HL-60 (cell line): ENCODE results near the gene PCDH1.

Experiments
- DNase-seq, 2 experiments: peaks; one replicate each; pipeline ENCODE4 v3.0.0-alpha.2; 2010 to 2020; ENCODE audit warnings: low read depth in 1 of 2, low spot score in 1 of 2
- H3K27ac ChIP-seq: fragments of 250-450 bp; sonication (Bioruptor Pico); replicated peaks from 2 replicates; pipeline ENCODE4 v1.5.1; 2020; ENCODE audit warnings: mild to moderate bottlenecking, moderate library complexity
- H3K27me3 ChIP-seq: fragments of 250-450 bp; sonication (Bioruptor Pico); 2 replicates; pipeline ENCODE4 v1.5.1; 2021; ENCODE audit warnings: mild to moderate bottlenecking, moderate library complexity; ENCODE audit not compliant: insufficient read depth, poor library complexity, severe bottlenecking
- H3K4me3 ChIP-seq: replicated peaks from 2 replicates; pipeline ENCODE4 v1.5.1; 2011; ENCODE audit warnings: mild to moderate bottlenecking, control low read depth, low read length; ENCODE audit not compliant: insufficient read depth
- CTCF ChIP-seq: IDR thresholded peaks from one replicate; pipeline ENCODE4 v1.5.1; 2011; ENCODE audit warnings: low read length, control low read depth, inconsistent platforms; ENCODE audit not compliant: insufficient read depth
- GABPA ChIP-seq: IDR thresholded peaks from 2 replicates; pipeline ENCODE4 v1.6.1; 2012; ENCODE audit warnings: low read depth
- POLR2AphosphoS5 ChIP-seq: IDR thresholded peaks from 2 replicates; pipeline ENCODE4 v1.6.1; 2012; ENCODE audit warnings: low read depth
- REST ChIP-seq: IDR thresholded peaks from 2 replicates; pipeline ENCODE4 v1.6.1; 2012; ENCODE audit warnings: low read depth; ENCODE audit not compliant: insufficient replicate concordance
- SPI1 ChIP-seq: IDR thresholded peaks from 2 replicates; pipeline ENCODE4 v1.6.1; 2012; ENCODE audit warnings: low read depth, mild to moderate bottlenecking, borderline replicate concordance

PCDH1 gene

GRCh38 chr5:141879941-141880738 lies 1.9 kb upstream of the PCDH1 start:
- DNase-seq = no peak
- TF ChIP-seq REST = no peak
- no peak for TF ChIP-seq SPI1
- no peak for TF ChIP-seq POLR2AphosphoS5
- no peak for TF ChIP-seq CTCF
- TF ChIP-seq GABPA = no peak
- Histone ChIP-seq H3K27me3 (peaks cover 70% of the 10 kb centered on the region), H3K4me3 (no peak overlapping the region), H3K27ac (no peak overlapping the region)

GRCh38 chr5:141879426-141879759 lies 1.2 kb upstream of the PCDH1 start:
- Histone ChIP-seq H3K27me3 (peaks cover 74% of the 10 kb centered on the region), H3K27ac (no peak overlapping the region), H3K4me3 (no peak overlapping the region)
- TF ChIP-seq POLR2AphosphoS5 (no peak), REST (no peak), CTCF (no peak), GABPA (no peak), SPI1 (no peak)
- DNase-seq = no peak

GRCh38 chr5:141878711-141879425 lies 658 bp upstream of the PCDH1 start:
- TF ChIP-seq POLR2AphosphoS5 (no peak), CTCF (peak; percentile 98), REST (no peak), GABPA (no peak), SPI1 (no peak)
- Histone ChIP-seq H3K27me3 (peaks cover 78% of the 10 kb centered on the region), H3K4me3 (no peak overlapping the region)

More at GRCh38 chr5:141878711-141879425, 658 bp upstream of the PCDH1 start:
- H3K27ac ChIP-seq = no peak overlapping the region
- DNase-seq = peak; percentile 75 to 88
